Measurements from ENCODE around the gene MPDU1. TPM values are rescaled to one million over a fixed set of nuclear protein-coding genes. Genes with fewer than 3 reads are reported as not detected.

The MPDU1 gene
- total and polyA plus RNA-seq, 2 of the 4 experiments (the other 2 are of a cell fraction): 135 to 149 TPM

DNA sequence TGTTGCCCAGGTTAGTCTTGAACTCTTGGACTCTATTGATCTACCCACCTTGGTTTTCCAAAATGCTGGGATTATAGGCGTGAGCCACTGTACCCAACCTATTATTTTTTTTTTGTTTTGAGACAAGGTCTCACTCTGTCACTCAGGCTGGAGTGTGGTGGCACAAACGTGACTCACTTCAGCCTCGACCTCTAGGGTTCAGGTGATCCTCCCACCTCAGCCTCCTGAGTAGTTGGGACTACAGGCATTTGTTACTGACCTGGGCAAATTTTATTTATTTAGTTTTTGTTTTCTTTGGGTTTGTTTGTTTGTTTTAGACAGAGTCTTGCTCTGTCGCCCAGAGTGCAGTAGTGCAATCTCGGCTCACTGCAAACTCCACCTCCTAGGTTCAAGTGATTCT is 40.0 kb downstream of the MPDU1 start:
- no peak overlapping the region for H2BK120ac ChIP-seq (ENCODE audit: low read depth, low read length)
- H2BK20ac ChIP-seq (ENCODE audit: low read depth, low read length): no peak overlapping the region
- no peak overlapping the region for H4K5ac ChIP-seq (ENCODE audit: low read depth, low read length)
- no peak overlapping the region for H4K91ac ChIP-seq (ENCODE audit: insufficient read depth, low read depth, low read length)
- H2BK5ac ChIP-seq (ENCODE audit: low read depth, low read length, poor library complexity, severe bottlenecking): no peak overlapping the region
- H3K14ac ChIP-seq (replicated peaks; ENCODE audit: low read depth, low read length): no peak overlapping the region
- H3K27ac ChIP-seq (ENCODE audit: insufficient read depth, low read length): no peak overlapping the region
- no peak overlapping the region for H3K4me3 ChIP-seq (ENCODE audit: insufficient read depth, low read depth, low read length)
- H3K23ac ChIP-seq (ENCODE audit: low read depth, low read length): no peak overlapping the region
- H4K8ac ChIP-seq (ENCODE audit: low read depth in 2 of 2, low read length in 2 of 2): no peak overlapping the region
- H3K18ac ChIP-seq (ENCODE audit: low read depth, low read length): no peak overlapping the region
- H2AK5ac ChIP-seq (ENCODE audit: low read depth, low read length): no peak overlapping the region
- CTCF ChIA-PET: interaction anchor here (0.6 kb wide), 1 partner anchor 153 kb away, joined by 3 read pairs; no protein-coding TSS in a partner anchor
- H3K36me3 ChIP-seq (ENCODE audit: control insufficient read depth, insufficient read depth, low read length): peaks cover 4% of the 10 kb centered on the region
- in situ Hi-C loops (cut with MboI; ENCODE audit: low sequenced_read_pairs) (no loop called here), dilution Hi-C loops (cut with HindIII; ENCODE audit: low sequenced_read_pairs, unreplicated experiment) (no loop called here), intact Hi-C loops (cut with micrococcal nuclease) (no loop called here)
- no peaks in the 10 kb centered on the region; the same call in 1 of the 2 replicates for H3K27me3 ChIP-seq (ENCODE audit: control insufficient read depth, insufficient read depth, low read length)
- no peaks in the 10 kb centered on the region for H3K9me3 ChIP-seq (ENCODE audit: control insufficient read depth, insufficient read depth, low read length)
- no peak overlapping the region for H2BK15ac ChIP-seq (ENCODE audit: low read depth, low read length)
- H3K4me2 ChIP-seq (ENCODE audit: low read depth, low read length): no peak overlapping the region
- DNase-seq (no peak), ATAC-seq (ENCODE audit: low read depth) (no peak)
- no peak overlapping the region for H2AFZ ChIP-seq (replicated peaks; ENCODE audit: low read length, poor library complexity)
- H3K9me1 ChIP-seq (ENCODE audit: insufficient read depth, low read length): no peaks in the 10 kb centered on the region
- peaks cover 4% of the 10 kb centered on the region; the same call in 1 of the 2 replicates for H3K4me1 ChIP-seq (ENCODE audit: control insufficient read depth, insufficient read depth, low read length)
- H3K79me1 ChIP-seq (ENCODE audit: low read depth in 1 of 2, low read length in 2 of 2): peaks cover 6 to 12% of the 10 kb centered on the region in 2 experiments
- TF ChIP-seq RAD21 (IDR thresholded peaks at IDR 0.05; ENCODE audit: low read length) (no peak), NFE2L2 (IDR thresholded peaks at IDR 0.05; ENCODE audit: low read depth, low read length) (no peak), ELK1 (IDR thresholded peaks at IDR 0.05; ENCODE audit: borderline replicate concordance, low read depth, low read length) (no peak), MXI1 (IDR thresholded peaks at IDR 0.05; ENCODE audit: borderline replicate concordance, low read depth, low read length) (no peak), FOS (IDR thresholded peaks at IDR 0.05; ENCODE audit: low read depth, low read length) (no peak), BHLHE40 (IDR thresholded peaks at IDR 0.05; ENCODE audit: low read depth, low read length) (no peak), POLR2A (IDR thresholded peaks at IDR 0.05; ENCODE audit: low read depth, low read length) (no peak), RFX5 (IDR thresholded peaks at IDR 0.05; ENCODE audit: low read depth, low read length) (no peak), RCOR1 (IDR thresholded peaks at IDR 0.05; ENCODE audit: insufficient replicate concordance, low read length) (no peak), MAZ (IDR thresholded peaks at IDR 0.05; ENCODE audit: borderline replicate concordance, low read depth, low read length) (no peak), MAFK (IDR thresholded peaks at IDR 0.05; ENCODE audit: low read depth, low read length) (no peak), CHD1 (IDR thresholded peaks at IDR 0.05; ENCODE audit: low read depth, low read length) (no peak), CEBPB (IDR thresholded peaks at IDR 0.05; ENCODE audit: low read depth, low read length) (no peak), SMC3 (IDR thresholded peaks at IDR 0.05; ENCODE audit: low read depth, low read length) (no peak)
- TF ChIP-seq, protein P1, sequence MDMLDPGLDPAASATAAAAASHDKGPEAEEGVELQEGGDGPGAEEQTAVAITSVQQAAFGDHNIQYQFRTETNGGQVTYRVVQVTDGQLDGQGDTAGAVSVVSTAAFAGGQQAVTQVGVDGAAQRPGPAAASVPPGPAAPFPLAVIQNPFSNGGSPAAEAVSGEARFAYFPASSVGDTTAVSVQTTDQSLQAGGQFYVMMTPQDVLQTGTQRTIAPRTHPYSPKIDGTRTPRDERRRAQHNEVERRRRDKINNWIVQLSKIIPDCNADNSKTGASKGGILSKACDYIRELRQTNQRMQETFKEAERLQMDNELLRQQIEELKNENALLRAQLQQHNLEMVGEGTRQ (IDR thresholded peaks at IDR 0.05; ENCODE audit: low read depth, low read length): no peak
- TF ChIP-seq, protein P2, sequence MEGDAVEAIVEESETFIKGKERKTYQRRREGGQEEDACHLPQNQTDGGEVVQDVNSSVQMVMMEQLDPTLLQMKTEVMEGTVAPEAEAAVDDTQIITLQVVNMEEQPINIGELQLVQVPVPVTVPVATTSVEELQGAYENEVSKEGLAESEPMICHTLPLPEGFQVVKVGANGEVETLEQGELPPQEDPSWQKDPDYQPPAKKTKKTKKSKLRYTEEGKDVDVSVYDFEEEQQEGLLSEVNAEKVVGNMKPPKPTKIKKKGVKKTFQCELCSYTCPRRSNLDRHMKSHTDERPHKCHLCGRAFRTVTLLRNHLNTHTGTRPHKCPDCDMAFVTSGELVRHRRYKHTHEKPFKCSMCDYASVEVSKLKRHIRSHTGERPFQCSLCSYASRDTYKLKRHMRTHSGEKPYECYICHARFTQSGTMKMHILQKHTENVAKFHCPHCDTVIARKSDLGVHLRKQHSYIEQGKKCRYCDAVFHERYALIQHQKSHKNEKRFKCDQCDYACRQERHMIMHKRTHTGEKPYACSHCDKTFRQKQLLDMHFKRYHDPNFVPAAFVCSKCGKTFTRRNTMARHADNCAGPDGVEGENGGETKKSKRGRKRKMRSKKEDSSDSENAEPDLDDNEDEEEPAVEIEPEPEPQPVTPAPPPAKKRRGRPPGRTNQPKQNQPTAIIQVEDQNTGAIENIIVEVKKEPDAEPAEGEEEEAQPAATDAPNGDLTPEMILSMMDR (conservative IDR thresholded peaks at IDR 0.05; ENCODE audit: low read depth, low read length): no peak
- no peaks in the 10 kb centered on the region for H4K20me1 ChIP-seq (ENCODE audit: insufficient read depth, low read length)
- WGBS, 2 experiments (ENCODE audit: extremely low coverage in 2 of 2, insufficient read length in 1 of 2): no CpG with 5 or more reads among the region's 5 CpGs
- no peak overlapping the region for H3K4ac ChIP-seq (ENCODE audit: low read depth, low read length)
- H2AK9ac ChIP-seq (replicated peaks; ENCODE audit: low read depth, low read length, poor library complexity): no peak overlapping the region
- H3K9ac ChIP-seq (ENCODE audit: low read depth, low read length): no peak overlapping the region
- POLR2A ChIA-PET (ENCODE audit: unreplicated experiment): no interaction called here
- BruUV-seq (replicated peaks): no TSS peak
- H3K56ac ChIP-seq (ENCODE audit: extremely low read depth, insufficient read depth, low read length): no peak overlapping the region

Measured in IMR-90 (cell line).